OCI-LY7 (cell line): ENCODE measurements around the gene CHMP1A. TPM values are rescaled to one million over a fixed set of nuclear protein-coding genes. Genes with fewer than 3 reads are reported as not detected.

ENCODE experiments used
- BruUV-seq: library from RNA; stranded (reverse); fragments of 400-500 nt; replicated peaks from 2 replicates; lab custom pipeline; 2021; lab: Mats Ljungman, UMichigan
- CTCF ChIA-PET: fragments of 300-600 bp; sonication (Branson Sonifier 250); formaldehyde crosslinking; loops from one replicate; lab custom pipeline; 2022; ENCODE audit warnings: antibody characterized with exemption; ENCODE audit not compliant: unreplicated experiment; lab: Charles Lee
- POLR2A ChIA-PET: fragments of 300-600 bp; sonication (Branson Sonifier 250); formaldehyde crosslinking; loops from one replicate; lab custom pipeline; 2022; ENCODE audit warnings: antibody characterized with exemption; lab: Charles Lee
- DNase-seq: peaks from one replicate; pipeline ENCODE4 v3.0.0-alpha.2; 2015; ENCODE audit warnings: low spot score
- H2AFZ ChIP-seq: fragments of 200-600 bp; sonication (generic), shearing (Covaris generic); 2 replicates; pipeline ENCODE4 v1.6.1; 2014; ENCODE audit warnings: mild to moderate bottlenecking, antibody characterized with exemption, low read length, moderate library complexity
- H3K27ac ChIP-seq: fragments of 200-600 bp; sonication (generic); 2 replicates; pipeline ENCODE4 v1.5.1; 2014; ENCODE audit warnings: mixed run types, low read depth, mild to moderate bottlenecking, moderate library complexity, low read length, inconsistent platforms; ENCODE audit not compliant: poor library complexity, severe bottlenecking
- H3K36me3 ChIP-seq: fragments of 200-600 bp; sonication (generic); 2 replicates; pipeline ENCODE4 v1.6.1; 2014; ENCODE audit warnings: mild to moderate bottlenecking, antibody characterized with exemption, low read length, moderate library complexity, mixed read lengths; ENCODE audit not compliant: insufficient read depth
- H3K4me1 ChIP-seq: fragments of 200-600 bp; sonication (generic); 2 replicates; pipeline ENCODE4 v1.5.1; 2014; ENCODE audit warnings: mild to moderate bottlenecking, low read length; ENCODE audit not compliant: insufficient read depth, poor library complexity, severe bottlenecking
- H3K4me2 ChIP-seq: fragments of 200-600 bp; sonication (generic); 2 replicates; pipeline ENCODE4 v1.6.1; 2014; ENCODE audit warnings: mild to moderate bottlenecking, low read length
- H3K4me3 ChIP-seq: fragments of 200-600 bp; sonication (generic); 2 replicates; pipeline ENCODE4 v1.5.1; 2014; ENCODE audit warnings: mild to moderate bottlenecking, low read depth, low read length; ENCODE audit not compliant: poor library complexity, severe bottlenecking
- H3K79me2 ChIP-seq: fragments of 200-600 bp; sonication (generic); 2 replicates; pipeline ENCODE4 v1.6.1; 2016; ENCODE audit warnings: low read depth, mild to moderate bottlenecking, low read length, moderate library complexity, mixed read lengths; ENCODE audit not compliant: insufficient read depth
- H3K9me2 ChIP-seq: fragments of 200-600 bp; sonication (generic); 2 replicates; pipeline ENCODE4 v1.6.1; 2016; ENCODE audit warnings: mild to moderate bottlenecking, low read length, mixed read lengths; ENCODE audit not compliant: insufficient read depth
- H3K9me3 ChIP-seq: fragments of 200-600 bp; sonication (generic); 2 replicates; pipeline ENCODE4 v1.6.1; 2014; ENCODE audit warnings: mild to moderate bottlenecking, mixed run types, low read length, mixed read lengths
- H4K20me1 ChIP-seq: fragments of 200-600 bp; sonication (generic); 2 replicates; pipeline ENCODE4 v1.6.1; 2014; ENCODE audit warnings: mild to moderate bottlenecking, antibody characterized with exemption, low read length, moderate library complexity, mixed read lengths; ENCODE audit not compliant: insufficient read depth
- CTCF ChIP-seq: fragments of 200-600 bp; sonication (generic); conservative IDR thresholded peaks from 2 replicates; pipeline ENCODE4 v1.5.1; 2014; ENCODE audit warnings: mild to moderate bottlenecking, antibody characterized with exemption, low read length, moderate library complexity, mixed read lengths
- EZH2phosphoT487 ChIP-seq: fragments of 200-600 bp; sonication (generic); IDR thresholded peaks from 2 replicates; pipeline ENCODE4 v1.6.1; 2018; ENCODE audit warnings: low read depth, borderline replicate concordance, mild to moderate bottlenecking, mixed run types, antibody characterized with exemption, low read length, moderate library complexity, mixed read lengths
- intact Hi-C: fragments of 100-400 bp; cut with micrococcal nuclease; formaldehyde crosslinking; loops from one replicate; pipeline ENCODE4 v1.10.0; 2022; ENCODE audit not compliant: unreplicated experiment
- total RNA-seq, 2 experiments: library from RNA; depleted of rRNA in 1 of 2; stranded (reverse); fragments of >200 nt in 1 of 2; shearing (Covaris generic) in 1 of 2; gene quantifications; 2 replicates each; pipeline ENCODE4 v1.2.3, GENCODE V29; 2014 to 2022

Gene CHMP1A
- total RNA-seq, 2 experiments from 2014 or later: 53.1 to 76.2 TPM

- DNase-seq: no peak
- Histone ChIP-seq H3K4me3 (no peak overlapping the region), H3K27ac (no peak overlapping the region), H4K20me1 (no peaks in the 10 kb centered on the region), H3K4me1 (no peaks in the 10 kb centered on the region), H3K9me2 (no peaks in the 10 kb centered on the region), H3K79me2 (no peaks in the 10 kb centered on the region), H2AFZ (no peak overlapping the region), H3K36me3 (no peaks in the 10 kb centered on the region), H3K9me3 (no peaks in the 10 kb centered on the region), H3K4me2 (no peak overlapping the region)
- TF ChIP-seq EZH2phosphoT487: no peak
- no peak for TF ChIP-seq CTCF
- POLR2A ChIA-PET: no interaction called here
- BruUV-seq: no TSS peak
- intact Hi-C loops: no loop called here
- CTCF ChIA-PET: no interaction called here
Measured at GRCh38 chr16:89619840-89620239, 37.7 kb downstream of the CHMP1A start.

GRCh38 chr16:89618109-89618998, 39.2 kb downstream of the CHMP1A start:
- H3K4me2 ChIP-seq: no peak overlapping the region

More at GRCh38 chr16:89618109-89618998, 39.2 kb downstream of the CHMP1A start:
- Histone ChIP-seq H3K27ac (no peak overlapping the region), H3K36me3 (no peaks in the 10 kb centered on the region), H3K4me3 (no peak overlapping the region), H3K9me2 (no peaks in the 10 kb centered on the region), H3K4me1 (no peaks in the 10 kb centered on the region), H2AFZ (no peak overlapping the region), H3K79me2 (no peaks in the 10 kb centered on the region), H3K9me3 (no peaks in the 10 kb centered on the region), H4K20me1 (no peaks in the 10 kb centered on the region)
- CTCF ChIA-PET: no interaction called here
- no peak for DNase-seq
- TF ChIP-seq EZH2phosphoT487 (no peak), CTCF (no peak)
- POLR2A ChIA-PET: no interaction called here
- no TSS peak for BruUV-seq
- intact Hi-C loops: no loop called here
